GM19351 (cell line): Measurements from ENCODE around the gene CD300LG.
"Not testable (repeated sequence)": the region's sequence is repeated elsewhere in the genome, so short reads cannot be mapped to it uniquely, and the experiment has no call there.

ENCODE experiments used
- ATAC-seq: cut with Tn5 transposase; IDR thresholded peaks from one replicate; pipeline ENCODE4 v1.9.1; 2021; ENCODE audit warnings: mild to moderate bottlenecking, moderate library complexity; ENCODE audit not compliant: unreplicated experiment

Gene CD300LG

GRCh38 chr17:43852571-43852970 is 5.6 kb downstream of the CD300LG start:
- no peak for ATAC-seq

DNA sequence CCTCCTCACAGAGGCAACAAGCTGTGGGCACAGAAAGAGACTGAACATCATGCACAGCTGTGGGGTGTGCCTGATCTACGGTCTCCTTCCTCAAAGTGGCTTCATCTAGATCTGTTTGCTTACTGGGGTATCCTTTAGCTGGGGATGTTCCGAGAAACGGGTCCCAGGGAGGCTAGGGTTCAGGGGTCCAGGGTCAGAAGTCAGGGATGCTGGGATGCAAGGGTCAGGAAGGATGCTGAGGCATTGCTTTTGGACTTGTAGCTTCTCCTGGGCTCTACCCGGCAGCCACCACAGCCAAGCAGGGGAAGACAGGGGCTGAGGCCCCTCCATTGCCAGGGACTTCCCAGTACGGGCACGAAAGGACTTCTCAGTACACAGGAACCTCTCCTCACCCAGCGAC is 6.6 kb downstream of the CD300LG start:
- no peak for ATAC-seq

- no peak for ATAC-seq
Measured at GRCh38 chr17:43854498-43854897, 7.5 kb downstream of the CD300LG start.

DNA sequence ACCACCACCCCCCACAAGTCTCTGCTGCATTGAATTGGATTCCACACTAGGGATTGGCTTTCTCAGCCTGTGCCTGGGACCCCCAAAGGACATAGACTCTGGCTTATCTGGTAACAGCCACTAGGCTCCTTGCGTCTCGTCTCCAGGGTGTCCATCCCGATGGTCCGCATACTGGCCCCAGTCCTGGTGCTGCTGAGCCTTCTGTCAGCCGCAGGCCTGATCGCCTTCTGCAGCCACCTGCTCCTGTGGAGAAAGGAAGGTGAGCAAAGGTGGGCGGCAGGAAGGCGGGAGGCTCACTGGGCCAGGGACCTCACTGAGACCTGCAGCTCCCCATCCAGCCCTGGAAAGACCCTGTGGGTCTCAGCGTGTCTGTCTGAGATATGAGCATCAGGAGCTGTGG is 8.1 kb downstream of the CD300LG start:
- no peak for ATAC-seq

DNA sequence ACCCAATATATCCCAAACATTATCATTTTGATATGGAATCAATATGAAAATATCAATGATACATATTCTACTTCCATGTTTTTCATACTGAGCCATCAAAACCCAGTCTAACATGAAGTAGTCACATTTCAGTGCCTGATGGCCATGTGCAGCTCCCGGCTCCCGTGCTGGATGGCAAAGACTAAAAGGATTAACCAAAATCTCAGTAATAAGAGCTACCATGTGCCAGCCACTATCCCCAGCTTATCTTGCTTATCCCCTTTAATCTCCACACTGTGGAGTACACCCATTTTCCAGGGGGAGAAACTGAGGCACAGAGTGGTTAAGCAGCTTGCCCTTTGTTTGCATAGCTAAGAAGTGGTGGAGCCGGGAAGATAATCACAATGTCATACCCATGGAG is 9.2 kb downstream of the CD300LG start:
- ATAC-seq, result no peak

GRCh38 chr17:43857141-43857540 is 10.2 kb downstream of the CD300LG start:
- ATAC-seq, result no peak

- ATAC-seq, result no peak
Measured at GRCh38 chr17:43857957-43858600, 11.1 kb downstream of the CD300LG start.

DNA sequence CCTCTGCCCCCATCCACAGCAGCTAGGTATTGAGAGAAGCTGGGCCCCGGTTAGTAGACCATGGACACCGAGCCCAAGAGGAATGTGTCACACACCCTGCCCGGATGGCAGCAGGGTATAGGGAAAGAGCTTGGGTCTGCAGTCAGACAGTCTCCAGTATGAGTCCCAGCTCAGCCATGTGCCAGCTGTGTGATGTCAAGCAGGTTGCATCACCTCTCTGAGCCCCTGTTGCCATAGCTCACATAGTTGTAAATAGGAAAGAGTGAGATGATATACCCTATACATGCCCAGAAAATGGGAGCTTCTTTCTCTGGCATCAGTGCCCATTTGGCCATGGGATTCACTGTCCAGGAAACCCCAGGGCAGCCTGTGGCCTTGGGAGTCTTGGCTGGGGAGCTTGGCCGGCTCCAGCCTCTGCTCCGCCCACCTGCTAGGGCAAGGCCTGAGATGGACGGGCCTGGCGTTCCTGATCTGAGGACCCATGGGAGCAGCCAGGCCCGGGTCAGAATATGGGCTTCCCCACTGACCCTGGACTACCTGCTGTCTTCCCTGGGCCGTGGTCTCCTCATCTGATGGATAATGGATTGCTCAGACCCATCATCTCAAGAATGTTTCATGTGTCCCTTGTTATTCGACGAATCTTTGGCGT is 13.2 kb downstream of the CD300LG start:
- ATAC-seq, result no peak

DNA sequence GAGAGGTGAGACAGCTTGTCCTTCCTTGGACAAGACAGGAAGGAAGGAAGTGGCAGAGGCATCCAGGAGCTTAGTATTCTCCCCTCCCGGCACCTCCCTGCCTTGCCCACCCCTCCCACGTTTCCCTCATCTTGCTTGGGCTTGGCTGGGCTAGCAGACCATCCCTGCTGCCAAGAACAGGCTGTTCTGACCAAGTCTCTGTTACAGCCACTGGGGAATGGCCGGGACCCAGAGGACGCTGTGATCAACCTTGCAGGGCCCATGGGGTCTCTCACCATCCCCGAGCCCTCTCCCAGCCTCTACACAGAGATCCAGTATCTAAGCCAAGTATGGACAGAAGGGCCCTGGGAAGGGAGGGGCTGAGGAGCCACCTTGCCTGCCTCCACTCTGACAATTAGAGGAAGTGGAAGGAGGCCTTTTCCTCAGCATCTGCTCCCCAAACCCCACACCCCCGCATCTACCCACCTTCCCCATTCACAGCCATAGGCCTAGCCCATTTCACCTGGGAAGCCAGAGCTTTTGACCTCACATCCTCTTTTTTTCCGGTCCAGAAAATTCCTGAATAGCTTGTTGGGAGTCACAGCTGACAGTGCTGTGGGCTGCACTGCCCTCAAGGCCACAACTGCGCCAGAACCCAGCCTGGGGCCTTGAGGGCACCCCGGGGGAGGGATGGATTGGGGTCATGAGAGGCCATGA is 14.1 kb downstream of the CD300LG start:
- no peak for ATAC-seq

- ATAC-seq, result no peak
Measured at GRCh38 chr17:43861960-43862359, 15.0 kb downstream of the CD300LG start.

- ATAC-seq, result no peak
Measured at GRCh38 chr17:43864161-43864984, 17.4 kb downstream of the CD300LG start.

DNA sequence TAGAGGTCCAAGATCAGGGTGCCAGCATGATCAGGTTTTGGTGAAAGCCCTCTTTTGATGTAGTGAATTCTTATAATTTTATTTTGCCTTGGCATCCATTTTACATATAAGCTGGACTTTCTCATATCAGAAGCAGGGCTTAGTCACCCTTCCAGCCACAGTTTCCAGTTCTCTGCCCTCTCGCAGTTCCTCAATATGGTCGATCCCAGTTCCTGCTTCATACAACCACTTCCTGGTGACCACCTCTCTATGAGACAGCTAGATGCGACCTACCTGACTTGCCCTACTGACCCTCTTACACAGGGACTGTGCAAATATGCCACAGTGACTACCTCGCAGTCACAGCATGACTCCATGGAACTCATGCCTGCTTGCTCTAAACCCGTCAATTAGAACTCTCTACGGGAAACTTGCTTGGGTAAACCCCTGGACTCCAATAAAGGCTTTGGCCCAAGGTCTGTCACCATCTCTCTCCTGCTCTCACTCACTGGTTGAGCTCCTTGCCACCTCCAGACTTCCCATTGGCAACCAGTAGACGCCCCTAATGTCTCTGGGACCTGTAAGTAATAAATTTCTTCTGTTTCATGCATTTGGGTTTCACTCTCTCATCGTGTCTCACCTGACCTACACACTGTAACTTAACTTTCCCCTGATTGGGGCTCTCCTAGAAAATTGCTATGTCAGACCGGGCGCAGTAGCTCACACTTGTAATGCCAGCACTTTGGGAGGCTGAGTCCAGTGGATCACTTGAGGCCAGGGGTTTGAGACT is 21.4 kb downstream of the CD300LG start:
- no peak for ATAC-seq

DNA sequence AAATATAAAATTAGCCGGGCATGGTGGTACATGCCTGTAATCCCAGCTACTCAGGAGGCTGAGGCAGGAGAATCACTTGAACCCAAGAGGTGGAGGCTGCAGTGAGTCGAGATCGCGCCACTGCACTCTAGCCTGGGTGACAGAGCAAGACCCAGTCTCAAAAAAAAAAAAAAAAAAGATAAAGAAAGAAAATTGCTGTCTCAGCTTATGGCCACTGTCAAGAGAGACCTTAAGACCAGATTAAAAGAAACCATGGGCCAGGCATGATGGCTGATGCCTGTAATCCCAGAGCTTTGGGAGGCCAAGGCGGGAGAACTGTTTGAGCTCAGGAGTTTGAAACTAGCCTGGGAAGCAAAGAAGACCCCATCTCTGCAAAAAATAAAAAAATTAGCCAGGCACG is 22.1 kb downstream of the CD300LG start:
- ATAC-seq, result not testable (repeated sequence)

DNA sequence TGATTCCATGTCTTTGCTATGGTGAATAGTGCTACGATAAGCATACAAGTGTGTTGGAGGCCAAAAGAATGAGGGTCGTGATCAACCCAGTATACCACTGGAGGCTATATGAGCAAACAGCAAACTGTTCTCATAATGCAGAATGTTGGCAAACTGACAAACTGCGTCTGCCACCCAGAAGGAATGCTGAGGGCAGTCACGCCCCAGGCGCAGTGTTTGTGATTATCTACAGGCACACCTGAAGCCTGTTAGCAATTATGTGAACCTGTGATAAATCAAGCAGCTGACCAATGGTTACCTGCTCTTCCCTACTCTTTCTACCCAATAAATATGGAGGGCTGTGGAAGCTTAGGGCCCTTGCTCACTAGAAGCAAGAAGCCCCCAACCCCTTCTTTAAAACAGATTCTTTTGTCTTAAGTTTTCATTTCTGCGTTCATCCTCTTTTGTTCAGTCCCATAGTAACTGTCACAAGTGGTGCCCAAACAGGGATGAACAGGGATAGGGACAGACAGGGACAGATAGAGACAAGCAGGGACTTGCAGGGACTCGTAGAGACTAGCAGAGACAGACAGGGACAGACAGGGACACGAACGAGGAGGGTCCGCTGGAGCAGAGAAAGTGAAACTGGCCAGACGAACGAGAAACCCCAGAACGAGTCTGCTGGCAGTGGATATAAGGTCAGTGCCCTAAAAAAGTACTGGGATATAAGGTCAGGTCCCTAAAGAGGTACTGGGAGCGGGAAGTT is 25.1 kb downstream of the CD300LG start:
- no peak for ATAC-seq

- ATAC-seq, result no peak
Measured at GRCh38 chr17:43873091-43873490, 26.1 kb downstream of the CD300LG start.

- ATAC-seq, result no peak
Measured at GRCh38 chr17:43873815-43874214, 26.8 kb downstream of the CD300LG start.

DNA sequence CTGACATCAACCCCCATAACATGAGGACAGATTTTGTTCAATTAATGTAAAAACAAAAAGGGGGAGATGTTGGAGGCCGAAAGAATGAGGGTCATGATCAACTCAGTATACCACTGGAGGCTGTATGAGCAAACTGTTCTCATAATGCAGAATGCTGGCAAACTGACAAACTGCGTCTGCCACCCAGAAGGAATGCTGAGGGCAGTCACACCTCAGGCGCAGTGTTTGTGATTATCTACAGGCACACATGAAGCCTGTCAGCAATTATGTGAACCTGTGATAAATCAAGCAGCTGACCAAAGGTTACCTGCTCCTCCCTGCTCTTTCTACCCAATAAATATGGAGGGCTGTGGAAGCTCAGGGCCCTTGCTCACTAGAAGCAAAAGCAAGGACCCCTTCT is 27.3 kb downstream of the CD300LG start:
- no peak for ATAC-seq

GRCh38 chr17:43875476-43876147 is 28.6 kb downstream of the CD300LG start:
- ATAC-seq, result no peak

DNA sequence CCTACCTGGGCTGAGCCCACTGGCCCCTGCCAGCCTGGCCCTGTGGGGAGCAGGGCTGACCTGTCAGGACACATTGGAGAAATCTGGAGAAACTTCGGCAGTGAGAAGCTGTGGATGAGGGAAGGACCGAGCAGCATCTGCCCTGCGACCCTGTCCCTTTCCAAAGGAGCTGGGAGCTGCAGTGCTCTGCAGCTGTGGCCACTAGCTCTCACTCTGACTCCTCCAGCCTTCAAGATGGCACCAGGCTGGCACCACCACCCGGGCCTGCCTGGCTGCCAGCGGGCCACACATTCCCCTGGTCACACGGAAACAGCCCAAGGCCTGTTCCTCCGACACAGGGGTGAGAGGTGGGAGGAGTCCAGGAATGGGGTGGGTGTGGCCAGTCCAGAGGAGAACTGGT is 30.1 kb downstream of the CD300LG start:
- ATAC-seq, result no peak
